Kidney (tissue), 14 donors: ENCODE data around the gene MYMK. TPM values are rescaled to one million over a fixed set of nuclear protein-coding genes. Genes with fewer than 3 reads are reported as not detected.
A peak's percentile ranks its signal among the peaks of the same experiment; 100 is the strongest.

Source experiments
- DNase-seq, 5 donors: peaks; one replicate each; pipeline ENCODE4 v3.0.0-alpha.2; 2013 to 2020
- FAIRE-seq: peaks from 2 replicates; lab custom pipeline; 2012; peaks lifted over from hg19 to GRCh38; lab: Jason Lieb, UNC
- H3K27ac ChIP-seq, 2 donors: one replicate each; pipeline ENCODE4 v1.7.0; 2013; ENCODE audit warnings: low read depth in 2 of 2, low read length in 2 of 2, inconsistent platforms in 1 of 2
- H3K27me3 ChIP-seq: one replicate; pipeline ENCODE4 v1.7.1; 2013; ENCODE audit warnings: low read length, inconsistent platforms; ENCODE audit not compliant: control insufficient read depth, insufficient read depth
- H3K36me3 ChIP-seq, 3 donors: one replicate each; pipeline versions ENCODE4 v1.7.0 to v1.7.1; 2013; ENCODE audit warnings: low read length in 3 of 3, control low read depth in 1 of 3, inconsistent platforms in 1 of 3; ENCODE audit not compliant: insufficient read depth in 3 of 3, control insufficient read depth in 2 of 3
- H3K4me1 ChIP-seq, 3 donors: one replicate each; pipeline versions ENCODE4 v1.7.0 to v1.7.1; 2013; ENCODE audit warnings: low read length in 3 of 3, inconsistent platforms in 1 of 3, low read depth in 1 of 3; ENCODE audit not compliant: control insufficient read depth in 2 of 3, insufficient read depth in 2 of 3
- H3K4me3 ChIP-seq, 3 donors: one replicate each; pipeline versions ENCODE4 v1.7.0 to v1.8.1; 2013; ENCODE audit warnings: low read length in 3 of 3, control low read depth in 1 of 3, inconsistent platforms in 1 of 3
- H3K9ac ChIP-seq, 3 donors: one replicate each; pipeline versions ENCODE4 v1.7.0 to v1.7.1; 2013; ENCODE audit warnings: low read length in 3 of 3, control low read depth in 1 of 3, inconsistent platforms in 1 of 3
- H3K9me3 ChIP-seq, 3 donors: one replicate each; pipeline versions ENCODE4 v1.7.0 to v1.7.1; 2013; ENCODE audit warnings: low read length in 3 of 3, control low read depth in 1 of 3, inconsistent platforms in 1 of 3; ENCODE audit not compliant: control insufficient read depth in 2 of 3, insufficient read depth in 1 of 3
- intact Hi-C: fragments of 100-400 bp; cut with DNase I; formaldehyde crosslinking; loops from one replicate; pipeline ENCODE4 v1.11.1; 2022
- polyA plus RNA-seq: library from polyadenylated mRNA; stranded (reverse); fragments of 350-450 nt; fragmentation: Illumina TruSeq; extraction: RNeasy Lipid Tissue Mini Kit (QIAGEN cat#74804); gene quantifications from one replicate; pipeline ENCODE4 v1.2.3, GENCODE V29; 2014; ENCODE audit warnings: low read depth, low replicate concordance; ENCODE audit not compliant: insufficient read depth
- total RNA-seq: library from RNA; stranded (reverse); fragmentation: NEBNext Ultra II Directional; extraction: Animal tissue kit (Norgen Biotek cat#: 25700); gene quantifications from one replicate; pipeline ENCODE4 v1.2.1, GENCODE V29; 2021
- TF ChIP-seq, protein P1 (sequence below): IDR thresholded peaks from 3 replicates; pipeline ENCODE4 v1.5.1; 2012; ENCODE audit warnings: mild to moderate bottlenecking, moderate library complexity, borderline replicate concordance; ENCODE audit not compliant: insufficient read depth; ENCODE audit errors: extremely low read depth
- donor health status: control.
- donor health status: control.
- donor health status: control.
- donor health status: control.
- donor health status: control.
- donor health status: DM: yes; HTN: yes; CAD: no.
- donor health status: Normal renal cell carcinoma (clear cell type).

Gene MYMK
- total and polyA plus RNA-seq, 2 donors from 2014 or later: not detected

DNA sequence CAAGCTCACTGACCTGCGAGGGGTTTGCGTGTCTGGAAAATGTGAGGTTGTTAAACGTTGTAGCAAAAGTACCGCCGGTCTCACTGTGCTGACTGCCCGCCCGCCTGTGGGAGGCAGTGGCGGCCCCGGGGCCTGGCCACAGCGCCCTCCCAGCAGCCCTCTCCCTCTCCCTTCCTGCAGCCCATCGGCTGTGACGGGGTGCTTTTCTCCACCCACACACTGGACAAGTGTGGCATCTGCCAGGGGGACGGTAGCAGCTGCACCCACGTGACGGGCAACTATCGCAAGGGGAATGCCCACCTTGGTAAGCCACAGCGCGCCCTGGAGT, 15.9 kb upstream of the MYMK start:
- H3K9me3 ChIP-seq: no peaks in the 10 kb centered on the region
- no peaks in the 10 kb centered on the region for H3K27me3 ChIP-seq
- DNase-seq: peak in 2 of 5 donors; percentile 30 to 38
- no peak overlapping the region for H3K27ac ChIP-seq
- H3K9ac ChIP-seq: no peak overlapping the region
- H3K4me1 ChIP-seq: peaks cover 0 to 54% (median 4%) of the 10 kb centered on the region in 3 donors
- H3K36me3 ChIP-seq: peaks cover 0 to 9% (median 0%) of the 10 kb centered on the region in 3 donors
- TF ChIP-seq, protein P1, sequence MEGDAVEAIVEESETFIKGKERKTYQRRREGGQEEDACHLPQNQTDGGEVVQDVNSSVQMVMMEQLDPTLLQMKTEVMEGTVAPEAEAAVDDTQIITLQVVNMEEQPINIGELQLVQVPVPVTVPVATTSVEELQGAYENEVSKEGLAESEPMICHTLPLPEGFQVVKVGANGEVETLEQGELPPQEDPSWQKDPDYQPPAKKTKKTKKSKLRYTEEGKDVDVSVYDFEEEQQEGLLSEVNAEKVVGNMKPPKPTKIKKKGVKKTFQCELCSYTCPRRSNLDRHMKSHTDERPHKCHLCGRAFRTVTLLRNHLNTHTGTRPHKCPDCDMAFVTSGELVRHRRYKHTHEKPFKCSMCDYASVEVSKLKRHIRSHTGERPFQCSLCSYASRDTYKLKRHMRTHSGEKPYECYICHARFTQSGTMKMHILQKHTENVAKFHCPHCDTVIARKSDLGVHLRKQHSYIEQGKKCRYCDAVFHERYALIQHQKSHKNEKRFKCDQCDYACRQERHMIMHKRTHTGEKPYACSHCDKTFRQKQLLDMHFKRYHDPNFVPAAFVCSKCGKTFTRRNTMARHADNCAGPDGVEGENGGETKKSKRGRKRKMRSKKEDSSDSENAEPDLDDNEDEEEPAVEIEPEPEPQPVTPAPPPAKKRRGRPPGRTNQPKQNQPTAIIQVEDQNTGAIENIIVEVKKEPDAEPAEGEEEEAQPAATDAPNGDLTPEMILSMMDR: no peak
- no peak for FAIRE-seq
- H3K4me3 ChIP-seq: no peak overlapping the region
- intact Hi-C loops: no loop called here

DNA sequence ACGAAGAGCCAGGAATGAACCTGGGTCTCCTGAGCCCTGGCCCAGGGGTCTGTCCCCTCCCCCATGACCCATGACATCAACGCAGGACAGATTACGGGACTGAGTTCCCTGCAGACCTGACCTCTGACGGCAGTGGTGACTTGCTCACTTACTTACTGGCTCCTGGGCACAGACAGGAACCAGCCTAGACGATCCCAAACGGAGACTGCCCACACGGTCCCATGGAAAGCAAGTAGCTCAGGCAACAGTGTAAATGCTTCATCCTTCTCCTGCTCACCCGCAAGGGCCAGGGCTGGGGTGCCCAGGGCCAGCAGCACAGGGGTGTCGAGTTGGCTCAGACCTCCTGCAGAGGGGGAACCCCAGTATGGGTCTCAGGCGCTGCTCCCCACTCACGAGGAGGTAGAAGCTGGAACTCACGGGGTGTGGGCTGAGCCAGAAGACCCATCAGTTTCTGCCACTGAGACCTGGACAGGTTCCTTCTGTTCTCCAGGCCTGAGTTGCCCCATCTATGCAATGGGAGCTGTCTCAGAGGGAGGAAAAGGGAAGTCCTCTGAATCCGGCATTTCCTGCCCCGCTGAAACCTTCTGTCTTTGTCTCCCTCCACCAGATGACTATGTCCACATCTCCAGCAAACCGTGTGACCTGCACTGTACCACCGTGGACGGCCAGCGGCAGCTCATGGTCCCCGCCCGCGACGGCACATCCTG, 15.4 kb upstream of the MYMK start:
- DNase-seq (no peak), FAIRE-seq (no peak)
- H3K27ac ChIP-seq: peak overlapping the region in 1 of 2 donors; percentile 47
- H3K9ac ChIP-seq: no peak overlapping the region
- H3K9me3 ChIP-seq: no peaks in the 10 kb centered on the region
- peak overlapping the region in 1 of 3 donors; percentile 33 for H3K4me3 ChIP-seq
- peaks cover 0 to 56% (median 4%) of the 10 kb centered on the region in 3 donors for H3K4me1 ChIP-seq
- intact Hi-C loops: no loop called here
- H3K36me3 ChIP-seq: peaks cover 0 to 9% (median 0%) of the 10 kb centered on the region in 3 donors
- TF ChIP-seq, protein P1: no peak
- H3K27me3 ChIP-seq: no peaks in the 10 kb centered on the region

DNA sequence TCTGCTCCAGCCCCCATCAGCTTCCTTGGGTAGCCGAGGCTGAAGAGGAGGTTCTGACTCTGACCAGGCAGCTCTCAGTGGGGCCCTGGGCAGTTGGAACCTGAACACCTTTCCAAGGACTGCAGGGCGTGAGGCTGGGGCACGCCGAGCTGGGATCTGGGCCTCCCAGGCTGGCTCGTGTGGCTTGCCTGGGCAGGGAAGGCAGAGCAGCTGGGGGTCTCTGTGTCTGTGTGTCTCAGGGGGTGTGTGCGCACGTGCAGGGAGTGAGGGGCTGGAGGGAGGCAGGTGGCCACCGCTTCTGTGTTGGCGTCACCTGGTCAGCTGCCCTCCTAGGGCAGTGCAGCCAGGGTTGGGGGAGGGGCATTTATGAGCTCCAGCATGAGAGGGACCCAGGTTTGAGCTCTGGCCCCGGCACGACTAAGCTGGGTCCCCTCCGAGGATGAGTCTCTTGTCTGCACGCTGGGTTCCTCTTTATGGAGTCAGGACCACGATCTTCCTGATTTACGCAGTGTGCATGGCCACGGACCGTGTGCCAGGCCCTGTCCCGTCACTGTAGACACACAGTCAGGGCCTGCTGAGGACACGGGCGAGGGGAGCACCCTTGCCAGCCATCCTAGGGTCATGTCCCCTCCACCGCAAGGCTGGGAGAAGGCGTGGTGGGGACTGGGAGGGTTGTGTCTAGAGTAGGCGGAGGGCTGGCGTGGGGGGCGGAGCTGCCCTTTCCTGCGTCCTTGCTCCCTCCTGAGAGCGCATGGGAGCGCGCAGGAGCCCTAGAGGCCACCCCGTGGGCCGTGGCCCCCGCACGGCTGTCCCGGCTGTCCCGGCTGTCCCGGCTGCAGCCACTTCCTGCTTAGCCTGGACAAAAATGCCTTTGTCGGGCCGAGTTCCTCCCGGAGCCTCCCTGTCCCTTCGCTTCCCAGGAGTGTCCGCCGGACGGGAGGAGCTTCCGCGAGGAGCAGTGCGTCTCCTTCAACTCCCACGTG, 14.4 kb upstream of the MYMK start:
- peaks cover 0 to 9% (median 0%) of the 10 kb centered on the region in 3 donors for H3K36me3 ChIP-seq
- H3K9ac ChIP-seq: no peak overlapping the region
- H3K27me3 ChIP-seq: no peaks in the 10 kb centered on the region
- DNase-seq: peak; percentile 63 to 91 (median 75)
- intact Hi-C loops: no loop called here
- TF ChIP-seq, protein P1: no peak
- peak overlapping the region; percentile 20 to 47 for H3K27ac ChIP-seq
- H3K9me3 ChIP-seq: no peaks in the 10 kb centered on the region
- peaks cover 0 to 52% (median 5%) of the 10 kb centered on the region in 3 donors for H3K4me1 ChIP-seq
- H3K4me3 ChIP-seq: peak overlapping the region in 1 of 3 donors; percentile 33
- no peak for FAIRE-seq
